GM12873 (cell line): ENCODE results near the gene RGS17.

Experiments
- TF ChIP-seq, protein P1 (sequence below): IDR thresholded peaks from 2 replicates; pipeline ENCODE4 v1.5.1; 2012; ENCODE audit warnings: low read depth, mild to moderate bottlenecking, moderate library complexity, low read length, control low read depth; ENCODE audit not compliant: insufficient read depth; ENCODE audit errors: missing control alignments

Gene RGS17

GRCh38 chr6:153140299-153140698, 9.2 kb upstream of the RGS17 start:
- TF ChIP-seq, protein P1, sequence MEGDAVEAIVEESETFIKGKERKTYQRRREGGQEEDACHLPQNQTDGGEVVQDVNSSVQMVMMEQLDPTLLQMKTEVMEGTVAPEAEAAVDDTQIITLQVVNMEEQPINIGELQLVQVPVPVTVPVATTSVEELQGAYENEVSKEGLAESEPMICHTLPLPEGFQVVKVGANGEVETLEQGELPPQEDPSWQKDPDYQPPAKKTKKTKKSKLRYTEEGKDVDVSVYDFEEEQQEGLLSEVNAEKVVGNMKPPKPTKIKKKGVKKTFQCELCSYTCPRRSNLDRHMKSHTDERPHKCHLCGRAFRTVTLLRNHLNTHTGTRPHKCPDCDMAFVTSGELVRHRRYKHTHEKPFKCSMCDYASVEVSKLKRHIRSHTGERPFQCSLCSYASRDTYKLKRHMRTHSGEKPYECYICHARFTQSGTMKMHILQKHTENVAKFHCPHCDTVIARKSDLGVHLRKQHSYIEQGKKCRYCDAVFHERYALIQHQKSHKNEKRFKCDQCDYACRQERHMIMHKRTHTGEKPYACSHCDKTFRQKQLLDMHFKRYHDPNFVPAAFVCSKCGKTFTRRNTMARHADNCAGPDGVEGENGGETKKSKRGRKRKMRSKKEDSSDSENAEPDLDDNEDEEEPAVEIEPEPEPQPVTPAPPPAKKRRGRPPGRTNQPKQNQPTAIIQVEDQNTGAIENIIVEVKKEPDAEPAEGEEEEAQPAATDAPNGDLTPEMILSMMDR = no peak

- TF ChIP-seq, protein P1 = no peak
Observed at GRCh38 chr6:153138930-153139329, 7.8 kb upstream of the RGS17 start.

GRCh38 chr6:153135681-153136080, 4.6 kb upstream of the RGS17 start:
- TF ChIP-seq, protein P1 = no peak

- TF ChIP-seq, protein P1 = no peak
Observed at GRCh38 chr6:153130515-153131036, 506 bp downstream of the RGS17 start.

DNA sequence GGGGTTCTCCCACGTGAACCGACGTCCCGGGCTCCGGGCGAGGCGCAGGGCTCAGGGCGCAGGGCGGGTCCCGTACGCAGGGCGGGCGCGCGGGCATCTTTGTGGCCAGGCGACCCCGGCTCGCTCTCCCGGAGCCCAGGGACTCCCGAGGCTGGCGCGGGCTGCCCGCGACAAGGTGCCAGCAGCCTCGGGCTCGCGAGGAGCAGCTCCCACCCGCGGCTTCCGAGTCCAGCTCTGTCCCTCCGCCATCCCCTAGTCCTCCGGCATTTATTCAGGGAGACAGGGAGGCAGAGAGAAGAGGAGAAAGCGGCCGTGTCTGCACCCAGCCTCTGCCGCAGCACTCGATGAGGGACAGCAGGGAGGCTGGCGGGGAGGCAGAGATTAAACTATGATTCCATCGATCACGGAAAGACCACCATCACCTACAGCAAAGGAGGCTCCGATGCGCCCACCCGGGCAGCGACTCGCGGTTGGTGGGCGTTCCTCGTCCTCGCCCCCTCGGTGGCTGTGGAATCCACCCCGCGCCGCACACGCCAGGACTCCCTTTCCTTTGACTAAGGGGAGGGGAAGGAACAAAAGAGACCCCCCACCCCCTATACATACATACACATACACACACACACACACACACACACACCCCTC, 1.1 kb downstream of the RGS17 start:
- TF ChIP-seq, protein P1 = no peak

GRCh38 chr6:153126218-153126617, 4.9 kb downstream of the RGS17 start:
- TF ChIP-seq, protein P1 = no peak

DNA sequence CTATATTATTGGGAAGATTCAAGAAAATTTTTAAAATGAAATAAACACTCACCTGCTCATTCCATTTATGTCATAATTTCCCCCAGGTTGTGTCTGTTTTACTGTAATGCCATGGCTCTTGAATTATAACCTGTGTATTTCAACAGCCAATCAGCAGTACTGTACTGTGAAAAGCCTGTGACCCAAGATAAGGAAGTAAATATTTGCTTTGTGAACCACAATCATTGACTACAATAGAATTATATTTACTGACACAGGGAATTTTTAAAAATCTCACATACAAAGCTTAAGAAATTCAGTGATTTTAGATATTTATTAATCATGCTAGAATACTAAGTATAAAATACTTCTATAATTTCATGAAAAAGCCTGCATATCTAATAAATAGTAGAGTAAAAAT, 6.0 kb downstream of the RGS17 start:
- TF ChIP-seq, protein P1 = no peak
